Prostate gland (tissue), 2 donors: Measurements from ENCODE around the gene MGAT4A.
"Not testable (repeated sequence)": the region's sequence is repeated elsewhere in the genome, so short reads cannot be mapped to it uniquely, and the experiment has no call there.

Experiments
- CTCF ChIP-seq, 4 experiments: fragments of 200-600 bp in 2 of 4; fragments of 450-650 bp in 2 of 4; sonication (generic) in 2 of 4; IDR thresholded peaks; 1 replicate in 3 of 4; 2 replicates in 1 of 4; pipeline ENCODE4 v1.5.1; 2016 to 2019; ENCODE audit warnings: antibody characterized with exemption in 4 of 4, mild to moderate bottlenecking in 2 of 4, moderate library complexity in 2 of 4
- POLR2A ChIP-seq: fragments of 450-650 bp; IDR thresholded peaks from one replicate; pipeline ENCODE4 v1.6.1; 2016; ENCODE audit warnings: antibody characterized with exemption, mild to moderate bottlenecking

GRCh38 chr2:98728088-98728718, 2.7 kb downstream of the MGAT4A start:
- TF ChIP-seq CTCF (IDR thresholded peaks at IDR 0.05); POLR2A: not testable (repeated sequence)
